K562 (cell line): ENCODE results near the gene LRFN2. TPM values are rescaled to one million over a fixed set of nuclear protein-coding genes. Genes with fewer than 3 reads are reported as not detected.

Experiments used
- ATAC-seq: fragments of 200-7000 bp; cut with Tn5 transposase; 3 replicates; pipeline ENCODE4 v1.9.1; 2020; ENCODE audit warnings: moderate library complexity
- BruUV-seq: library from RNA; stranded (reverse); fragments of 400-500 nt; replicated peaks from 2 replicates; lab custom pipeline; 2021; lab: Mats Ljungman, UMichigan
- CTCF ChIA-PET: fragments of 300-600 bp; formaldehyde crosslinking; extraction: SDS; loops from one replicate; lab custom pipeline; 2021; ENCODE audit warnings: low intra/inter-chr PET ratio; lab: Yijun Ruan, JAX
- POLR2A ChIA-PET: fragments of 300-600, 350-650 bp; sonication (Branson Sonifier 250); formaldehyde crosslinking; extraction: SDS; loops from one replicate; lab custom pipeline; 2021; ENCODE audit warnings: antibody characterized with exemption, inconsistent platforms; lab: Yijun Ruan, JAX
- DNase-seq, 4 experiments: peaks; one replicate each; pipeline versions ENCODE4 v3.0.0 to v3.0.0-alpha.2; 2011 to 2018; ENCODE audit warnings: low spot score in 3 of 4, mixed read lengths in 3 of 4; ENCODE audit errors: extremely low read depth in 1 of 4
- FAIRE-seq: peaks from 2 replicates; lab custom pipeline; 2011; peaks lifted over from hg19 to GRCh38; lab: Jason Lieb, UNC
- H2AFZ ChIP-seq: 2 replicates; pipeline ENCODE4 v1.6.0; 2011; ENCODE audit warnings: low read depth, low read length, control low read depth, inconsistent platforms
- H3K27ac ChIP-seq: fragments of 200-600 bp; 3 replicates; pipeline ENCODE4 v1.8.0; 2011; ENCODE audit warnings: low read depth, mild to moderate bottlenecking, control low read depth, inconsistent platforms, low read length, moderate library complexity, mixed read lengths; ENCODE audit errors: extremely low read depth
- H3K27me3 ChIP-seq, 2 experiments: fragments of 300-600 bp in 1 of 2; 2 replicates in 1 of 2; 3 replicates in 1 of 2; pipeline versions ENCODE4 v1.6.0 to v1.8.0; 2011; ENCODE audit warnings: inconsistent platforms in 2 of 2, low read length in 2 of 2, mild to moderate bottlenecking in 1 of 2, mixed read lengths in 1 of 2, moderate library complexity in 1 of 2; ENCODE audit not compliant: control insufficient read depth in 2 of 2, insufficient read depth in 2 of 2
- H3K36me3 ChIP-seq: fragments of 300-600 bp; 3 replicates; pipeline ENCODE4 v1.8.0; 2011; ENCODE audit warnings: mild to moderate bottlenecking, low read length, inconsistent platforms; ENCODE audit not compliant: control insufficient read depth, insufficient read depth
- H3K4me1 ChIP-seq, 2 experiments: fragments of 200-600 bp in 1 of 2; replicated peaks in 1 of 2; 2 replicates in 1 of 2; 3 replicates in 1 of 2; pipeline versions ENCODE4 v1.5.1 to v1.8.0; 2011; ENCODE audit warnings: inconsistent platforms in 2 of 2, low read length in 2 of 2, mild to moderate bottlenecking in 1 of 2, mixed read lengths in 1 of 2, moderate library complexity in 1 of 2; ENCODE audit not compliant: control insufficient read depth in 2 of 2, insufficient read depth in 2 of 2
- H3K4me2 ChIP-seq: 2 replicates; pipeline ENCODE4 v1.6.1; 2011; ENCODE audit warnings: low read length, control low read depth, inconsistent platforms, mixed read lengths; ENCODE audit not compliant: insufficient read depth
- H3K4me3 ChIP-seq: fragments of 200-600 bp; sonication (generic), shearing (Covaris generic); 2 replicates; pipeline ENCODE4 v1.5.1; 2016; ENCODE audit warnings: control low read depth, inconsistent platforms
- H3K79me2 ChIP-seq: fragments of 200-600 bp; 3 replicates; pipeline ENCODE4 v1.8.0; 2011; ENCODE audit warnings: low read length, inconsistent platforms; ENCODE audit not compliant: control insufficient read depth, insufficient read depth
- H3K9ac ChIP-seq, 2 experiments: 2 replicates each; pipeline versions ENCODE4 v1.6.0 to v1.6.1; 2011; ENCODE audit warnings: low read depth in 2 of 2, low read length in 2 of 2, control low read depth in 1 of 2, inconsistent platforms in 1 of 2, mild to moderate bottlenecking in 1 of 2, mixed read lengths in 1 of 2; ENCODE audit not compliant: insufficient read depth in 1 of 2
- H3K9me1 ChIP-seq: one replicate; pipeline ENCODE4 v1.6.0; 2011; ENCODE audit warnings: inconsistent platforms, mild to moderate bottlenecking, low read length, moderate library complexity; ENCODE audit not compliant: control insufficient read depth, insufficient read depth
- H3K9me3 ChIP-seq: replicated peaks from 2 replicates; pipeline ENCODE4 v1.5.1; 2011; ENCODE audit warnings: low read depth, low read length, inconsistent platforms; ENCODE audit not compliant: control insufficient read depth, insufficient read depth
- H4K20me1 ChIP-seq: replicated peaks from 2 replicates; pipeline ENCODE4 v1.6.1; 2011; ENCODE audit warnings: low read length, inconsistent platforms, mixed read lengths; ENCODE audit not compliant: control insufficient read depth, insufficient read depth
- ATF1 ChIP-seq, 2 experiments: fragments of 450-650 bp in 1 of 2; IDR thresholded peaks; 2 replicates each; pipeline ENCODE4 v1.6.1; 2016; ENCODE audit warnings: missing compliant biosample characterization in 1 of 2, missing genetic modification characterization in 1 of 2
- CHCHD3 ChIP-seq: fragments of 250-450 bp; sonication (Bioruptor Pico); IDR thresholded peaks from 2 replicates; pipeline ENCODE4 v2.1.2; 2022; ENCODE audit warnings: mild to moderate bottlenecking
- CREBBP ChIP-seq: IDR thresholded peaks from one replicate; pipeline ENCODE4 v1.6.1; 2012; ENCODE audit warnings: low read depth, mild to moderate bottlenecking, control low read depth, inconsistent platforms, low read length
- KAT8 ChIP-seq: fragments of 450-650 bp; IDR thresholded peaks from 2 replicates; pipeline ENCODE4 v1.6.1; 2016; ENCODE audit warnings: low read depth, mild to moderate bottlenecking
- MXI1 ChIP-seq: IDR thresholded peaks from 2 replicates; pipeline ENCODE4 v1.6.1; 2011; ENCODE audit warnings: low read depth, mild to moderate bottlenecking, improper control_type of control experiment, low read length
- NCOA6 ChIP-seq: fragments of 450-650 bp; IDR thresholded peaks from 2 replicates; pipeline ENCODE4 v1.6.1; 2017; ENCODE audit warnings: mild to moderate bottlenecking
- PTBP1 ChIP-seq: fragments of 200-400 bp; formaldehyde crosslinking; IDR thresholded peaks from 2 replicates; pipeline ENCODE4 v1.6.1; 2017; ENCODE audit warnings: low read depth, low read length
- SAFB ChIP-seq: fragments of 200-400 bp; formaldehyde crosslinking; IDR thresholded peaks from 2 replicates; pipeline ENCODE4 v1.6.1; 2017; ENCODE audit warnings: low read depth, low read length, borderline replicate concordance
- ZNF197 ChIP-seq: fragments of 200-800 bp; sonication (Bioruptor generic); IDR thresholded peaks from 2 replicates; pipeline ENCODE4 v1.6.1; 2016; ENCODE audit warnings: low read depth, missing genetic modification characterization, missing compliant biosample characterization
- ZNF668 ChIP-seq: fragments of 250-450 bp; sonication (Bioruptor Pico); IDR thresholded peaks from 2 replicates; pipeline ENCODE4 v1.8.0; 2022; ENCODE audit warnings: mild to moderate bottlenecking, inconsistent platforms
- ZNF76 ChIP-seq: fragments of 250-450 bp; sonication (Bioruptor Pico); IDR thresholded peaks from 2 replicates; pipeline ENCODE4 v1.4.0; 2020; ENCODE audit warnings: mild to moderate bottlenecking, moderate library complexity, borderline replicate concordance
- WGBS: fragments of 100-300 bp; shearing (Covaris generic); methylation state at CpG from one replicate; pipeline ENCODE4 v1.1.6; 2016; ENCODE audit warnings: low coverage, mixed read lengths; ENCODE audit not compliant: insufficient coverage; ENCODE audit errors: missing lambda C conversion rate; 5-methylcytosine and 5-hydroxymethylcytosine counted together
- in situ Hi-C: fragments of 300-500 bp; cut with MboI; formaldehyde crosslinking; loops from 4 replicates; pipeline ENCODE4 v1.15.0; 2018; ENCODE audit warnings: inconsistent platforms, mixed read lengths
- intact Hi-C: fragments of 100-400 bp; cut with micrococcal nuclease; formaldehyde crosslinking; loops from 2 replicates; pipeline ENCODE4 v1.14.2; 2022
- polyA plus RNA-seq, 8 experiments: library from polyadenylated mRNA; depleted of rRNA in 4 of 8; stranded (reverse) in 5 of 8; unstranded in 3 of 8; fragments of >200 nt; fragmentation: Nextera tagmentation in 2 of 8; fragmentation: Illumina TruSeq in 1 of 8; extraction: Ambion mirVana in 2 of 8; extraction: Trizol in 1 of 8; gene quantifications; 2 replicates each; pipeline versions ENCODE4 v1.2.1 to v1.2.3, GENCODE V29; 2011 to 2014; ENCODE audit warnings: inconsistent platforms in 1 of 8, missing spikeins in 1 of 8
- total RNA-seq, 7 experiments: library from RNA; depleted of rRNA in 6 of 7; stranded (reverse); fragments of >200 nt in 6 of 7; fragmentation: Illumina TruSeq in 2 of 7; extraction: Trizol in 2 of 7; gene quantifications; 2 replicates each; pipeline versions ENCODE4 v1.2.1 to v1.2.3, GENCODE V29; 2011 to 2021; ENCODE audit warnings: low replicate concordance in 1 of 7

LRFN2 gene
- total and polyA plus RNA-seq, 9 of the 15 experiments (the other 6 are each of a cell fraction or from before 2014, with no cell fraction given), result not detected

GRCh38 chr6:40537446-40537845 is 49.7 kb downstream of the LRFN2 start:
- Histone ChIP-seq H3K79me2 (no peaks in the 10 kb centered on the region), H2AFZ (no peak overlapping the region), H3K27ac (no peak overlapping the region), H3K4me3 (no peak overlapping the region), H3K9me3 (no peaks in the 10 kb centered on the region), H3K9me1 (no peaks in the 10 kb centered on the region), H3K36me3 (no peaks in the 10 kb centered on the region), H3K4me2 (no peak overlapping the region), H4K20me1 (peaks cover 24% of the 10 kb centered on the region), H3K9ac (no peak overlapping the region), H3K27me3 (peaks cover 4 to 53% of the 10 kb centered on the region in 2 experiments; a peak in 3 of 5 replicates), H3K4me1 (no peaks in the 10 kb centered on the region)
- TF ChIP-seq ZNF668 (CRISPR knock-in tag) (no peak), NCOA6 (no peak), PTBP1 (no peak), ZNF76 (CRISPR knock-in tag) (no peak), CHCHD3 (no peak), ATF1 (CRISPR knock-in tag; IDR thresholded peaks at IDR 0.05) (no peak), ATF1 (tag; IDR thresholded peaks at IDR 0.05) (no peak), ZNF197 (CRISPR knock-in tag) (no peak), SAFB (no peak), KAT8 (no peak), MXI1 (no peak), CREBBP (no peak)
- FAIRE-seq (no peak), DNase-seq (no peak), ATAC-seq (no peak)
- CTCF ChIA-PET, result no interaction called here
- intact Hi-C loops (no loop called here), in situ Hi-C loops (no loop called here)
- 0% methylated on average over 5 of the region's 5 CpGs for WGBS
- POLR2A ChIA-PET, result interaction anchor here (0.6 to 1.3 kb wide), 5 partner anchors 9 to 482 kb away, joined by 3 to 4 read pairs (median 3); no protein-coding TSS in a partner anchor
- BruUV-seq, result no TSS peak
